Erythroblast (primary cell): ENCODE measurements around the gene ACVRL1.

Experiments used
- GATA1 ChIP-seq: IDR thresholded peaks from 2 replicates; pipeline ENCODE4 v1.6.1; 2011; ENCODE audit warnings: low read depth, mild to moderate bottlenecking, control low read depth, low read length, moderate library complexity
- POLR2A ChIP-seq: IDR thresholded peaks from 2 replicates; pipeline ENCODE4 v1.6.1; 2011; ENCODE audit warnings: mild to moderate bottlenecking, low read length

GRCh38 chr12:51888316-51889215, 18.7 kb upstream of the ACVRL1 start:
- TF ChIP-seq POLR2A (no peak), GATA1 (no peak)
